HEK293 (cell line): ENCODE results near the gene FTO.
"Not testable (repeated sequence)": the region's sequence is repeated elsewhere in the genome, so short reads cannot be mapped to it uniquely, and the experiment has no call there.

Source experiments
- CTCF ChIA-PET: fragments of 350-600 bp; formaldehyde crosslinking; extraction: SDS; loops from one replicate; lab custom pipeline; 2021; ENCODE audit warnings: antibody characterized with exemption; lab: Yijun Ruan, JAX
- POLR2A ChIA-PET: fragments of 300-600 bp; formaldehyde crosslinking; extraction: SDS; loops from one replicate; lab custom pipeline; 2020; ENCODE audit warnings: antibody characterized with exemption, inconsistent platforms; lab: Yijun Ruan, JAX
- H3K27ac ChIP-seq: fragments of 200-500 bp; sonication (Bioruptor generic); 2 replicates; pipeline ENCODE4 v1.5.1; 2014; ENCODE audit warnings: low read depth, low read length, control low read depth, inconsistent platforms; ENCODE audit errors: extremely low read depth
- H3K36me3 ChIP-seq, 2 experiments: fragments of 200-500 bp in 1 of 2; sonication (Bioruptor generic) in 1 of 2; 1 replicate in 1 of 2; 2 replicates in 1 of 2; pipeline ENCODE4 v1.5.1; 2014 to 2017; ENCODE audit warnings: inconsistent platforms in 2 of 2, low read length in 2 of 2; ENCODE audit not compliant: control insufficient read depth in 2 of 2, insufficient read depth in 1 of 2
- H3K4me1 ChIP-seq: fragments of 200-500 bp; sonication (Bioruptor generic); 2 replicates; pipeline ENCODE4 v1.5.1; 2014; ENCODE audit warnings: mild to moderate bottlenecking, low read length, inconsistent platforms; ENCODE audit not compliant: control insufficient read depth, insufficient read depth
- H3K4me3 ChIP-seq: 2 replicates; pipeline ENCODE4 v1.5.1; 2011; ENCODE audit warnings: low read depth, mild to moderate bottlenecking, control low read depth, low read length, moderate library complexity
- H3K9me3 ChIP-seq: fragments of 200-500 bp; sonication (Bioruptor generic); 2 replicates; pipeline ENCODE4 v1.5.1; 2014; ENCODE audit warnings: low read depth, low read length, inconsistent platforms; ENCODE audit not compliant: control insufficient read depth, insufficient read depth
- KLF16 ChIP-seq: fragments of 450-650 bp; formaldehyde crosslinking; IDR thresholded peaks from 2 replicates; pipeline ENCODE4 v1.5.1; 2017; ENCODE audit warnings: missing biosample characterization, missing genetic modification characterization
- ZBTB44 ChIP-seq: fragments of 450-650 bp; IDR thresholded peaks from 2 replicates; pipeline ENCODE4 v1.5.1; 2018; ENCODE audit warnings: missing biosample characterization, mild to moderate bottlenecking, missing genetic modification characterization
- ZBTB48 ChIP-seq: fragments of 450-650 bp; formaldehyde crosslinking; IDR thresholded peaks from 2 replicates; pipeline ENCODE4 v1.5.1; 2016; ENCODE audit warnings: missing biosample characterization, missing genetic modification characterization
- ZBTB8A ChIP-seq: fragments of 450-650 bp; formaldehyde crosslinking; IDR thresholded peaks from 2 replicates; pipeline ENCODE4 v1.5.1; 2016; ENCODE audit warnings: missing biosample characterization, missing genetic modification characterization
- ZFHX2 ChIP-seq: fragments of 450-650 bp; formaldehyde crosslinking; conservative IDR thresholded peaks from 2 replicates; pipeline ENCODE4 v1.5.1; 2016; ENCODE audit warnings: missing biosample characterization, missing genetic modification characterization
- ZFP3 ChIP-seq: fragments of 450-650 bp; formaldehyde crosslinking; IDR thresholded peaks from 2 replicates; pipeline ENCODE4 v1.5.1; 2016; ENCODE audit warnings: low read depth, missing biosample characterization, missing genetic modification characterization
- ZNF133 ChIP-seq: fragments of 450-650 bp; formaldehyde crosslinking; IDR thresholded peaks from 2 replicates; pipeline ENCODE4 v1.5.1; 2016; ENCODE audit warnings: missing biosample characterization, missing genetic modification characterization
- ZNF223 ChIP-seq: fragments of 450-650 bp; formaldehyde crosslinking; IDR thresholded peaks from 2 replicates; pipeline ENCODE4 v1.5.1; 2016; ENCODE audit warnings: missing biosample characterization, missing genetic modification characterization
- ZNF366 ChIP-seq: fragments of 450-650 bp; formaldehyde crosslinking; conservative IDR thresholded peaks from 2 replicates; pipeline ENCODE4 v1.5.1; 2016; ENCODE audit warnings: missing biosample characterization, missing genetic modification characterization
- ZNF423 ChIP-seq: fragments of 450-650 bp; formaldehyde crosslinking; IDR thresholded peaks from 2 replicates; pipeline ENCODE4 v1.5.1; 2016; ENCODE audit warnings: missing biosample characterization, missing genetic modification characterization
- ZNF48 ChIP-seq: fragments of 450-650 bp; formaldehyde crosslinking; IDR thresholded peaks from 2 replicates; pipeline ENCODE4 v1.5.1; 2016; ENCODE audit warnings: missing biosample characterization, missing genetic modification characterization
- ZNF558 ChIP-seq: fragments of 450-650 bp; formaldehyde crosslinking; IDR thresholded peaks from 2 replicates; pipeline ENCODE4 v1.5.1; 2016; ENCODE audit warnings: missing biosample characterization, missing genetic modification characterization
- ZNF664 ChIP-seq: fragments of 450-650 bp; formaldehyde crosslinking; IDR thresholded peaks from 2 replicates; pipeline ENCODE4 v1.5.1; 2016; ENCODE audit warnings: missing biosample characterization, missing genetic modification characterization
- ZNF791 ChIP-seq: fragments of 450-650 bp; formaldehyde crosslinking; IDR thresholded peaks from 2 replicates; pipeline ENCODE4 v1.5.1; 2016; ENCODE audit warnings: missing biosample characterization, missing genetic modification characterization
- TF ChIP-seq, protein P1 (sequence below): fragments of 450-650 bp; formaldehyde crosslinking; IDR thresholded peaks from 2 replicates; pipeline ENCODE4 v1.5.1; 2016; ENCODE audit warnings: missing biosample characterization, missing genetic modification characterization, low read depth

FTO gene

DNA sequence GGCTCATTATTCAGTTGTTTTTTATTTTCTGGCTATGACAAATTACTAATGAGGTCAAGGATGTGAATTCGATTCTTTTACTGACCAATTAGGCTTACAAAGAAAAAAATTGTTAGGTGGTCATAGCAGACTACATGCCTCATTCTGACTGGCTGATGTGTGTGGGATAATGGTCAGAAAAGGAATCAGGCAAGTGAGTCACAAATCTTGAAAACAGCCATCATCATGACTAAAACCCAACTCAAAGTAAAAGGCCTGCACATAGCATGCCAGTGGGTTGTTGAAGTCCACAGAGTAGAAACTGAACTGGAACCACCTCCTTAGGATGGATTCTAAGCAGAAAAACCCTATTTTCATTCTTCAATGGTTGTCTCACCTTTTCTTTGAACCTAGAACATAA lies 8.9 kb upstream of the FTO start:
- ChIA-PET CTCF (interaction anchor here (0.7 kb wide), 1 partner anchor 136 kb away, joined by 4 read pairs; no protein-coding TSS in a partner anchor), POLR2A (no interaction called here)
- Histone ChIP-seq H3K9me3 (no peaks in the 10 kb centered on the region), H3K36me3 (peaks cover 0 to 36% of the 10 kb centered on the region in 2 experiments; a peak in 2 of 3 replicates), H3K27ac (no peak overlapping the region), H3K4me3 (no peak overlapping the region), H3K4me1 (no peaks in the 10 kb centered on the region)
- TF ChIP-seq ZBTB8A (tag by site-specific recombination) (no peak), ZNF223 (tag by site-specific recombination) (no peak), ZNF664 (tag by site-specific recombination) (no peak), ZFP3 (no peak), ZNF133 (tag by site-specific recombination) (no peak), ZNF558 (no peak), ZBTB44 (tag by site-specific recombination) (no peak)

- CTCF ChIA-PET, result not testable (repeated sequence)
Measured at GRCh38 chr16:53698271-53698670, 5.7 kb upstream of the FTO start.

GRCh38 chr16:53704445-53704813 lies 473 bp downstream of the FTO start:
- Histone ChIP-seq H3K4me3 (peak overlapping the region; percentile 61), H3K27ac (peak overlapping the region; percentile 14; the same call in 1 of the 2 replicates), H3K9me3 (no peaks in the 10 kb centered on the region)
- CTCF ChIA-PET, result interaction anchor here (0.7 to 1.5 kb wide), 3 partner anchors 24 to 60 kb away, joined by 3 to 5 read pairs (median 4); no protein-coding TSS in a partner anchor
- POLR2A ChIA-PET, result interaction anchor here (0.7 to 1.8 kb wide), 5 partner anchors 12 to 1226 kb away, joined by 3 to 5 read pairs (median 3); partner anchors contain the start of gene IRX5
- peak; percentile 4; the same call in 1 of the 2 replicates for TF ChIP-seq ZBTB48 (tag by site-specific recombination)
- no peak for TF ChIP-seq ZNF791 (tag by site-specific recombination)
- TF ChIP-seq, all 188 proteins: peak for 1
- Histone ChIP-seq H3K36me3 (peaks cover 0 to 34% of the 10 kb centered on the region in 2 experiments; a peak in 1 of 3 replicates), H3K4me1 (no peaks in the 10 kb centered on the region)

More at GRCh38 chr16:53698271-53698670, 5.7 kb upstream of the FTO start:
- H3K4me1 ChIP-seq, POLR2A ChIA-PET, H3K27ac ChIP-seq, H3K4me3 ChIP-seq, H3K9me3 ChIP-seq: not testable (repeated sequence)
- H3K36me3 ChIP-seq, result peaks cover 0 to 45% of the 10 kb centered on the region in 2 experiments; a peak in 2 of 3 replicates

GRCh38 chr16:53707671-53708070 lies 3.7 kb downstream of the FTO start:
- TF ChIP-seq, protein P1, sequence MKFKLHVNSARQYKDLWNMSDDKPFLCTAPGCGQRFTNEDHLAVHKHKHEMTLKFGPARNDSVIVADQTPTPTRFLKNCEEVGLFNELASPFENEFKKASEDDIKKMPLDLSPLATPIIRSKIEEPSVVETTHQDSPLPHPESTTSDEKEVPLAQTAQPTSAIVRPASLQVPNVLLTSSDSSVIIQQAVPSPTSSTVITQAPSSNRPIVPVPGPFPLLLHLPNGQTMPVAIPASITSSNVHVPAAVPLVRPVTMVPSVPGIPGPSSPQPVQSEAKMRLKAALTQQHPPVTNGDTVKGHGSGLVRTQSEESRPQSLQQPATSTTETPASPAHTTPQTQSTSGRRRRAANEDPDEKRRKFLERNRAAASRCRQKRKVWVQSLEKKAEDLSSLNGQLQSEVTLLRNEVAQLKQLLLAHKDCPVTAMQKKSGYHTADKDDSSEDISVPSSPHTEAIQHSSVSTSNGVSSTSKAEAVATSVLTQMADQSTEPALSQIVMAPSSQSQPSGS (tag by site-specific recombination), result no peak
- no peak for TF ChIP-seq ZNF423 (tag by site-specific recombination)
- no peak for TF ChIP-seq ZNF48 (tag by site-specific recombination)
- no peak for TF ChIP-seq ZNF366 (tag by site-specific recombination)
- no peak for TF ChIP-seq ZFHX2 (tag by site-specific recombination)
- TF ChIP-seq KLF16 (tag by site-specific recombination), result no peak
- TF ChIP-seq, all 188 proteins: peak for 0
- Histone ChIP-seq H3K4me1 (no peaks in the 10 kb centered on the region), H3K4me3 (no peak overlapping the region), H3K27ac (no peak overlapping the region), H3K9me3 (no peaks in the 10 kb centered on the region), H3K36me3 (peaks cover 0 to 3% of the 10 kb centered on the region in 2 experiments; a peak in 1 of 3 replicates)
- POLR2A ChIA-PET, result no interaction called here
- CTCF ChIA-PET, result no interaction called here
